Heart left ventricle (tissue), 13 donors: ENCODE results near the gene GIT2.

Experiments used
- CTCF ChIP-seq, 12 donors: fragments of 200-600 bp; sonication (generic) in 4 of 12; IDR thresholded peaks; one replicate each; pipeline versions ENCODE4 v1.5.0 to v1.8.0; 2018 to 2022; ENCODE audit warnings: antibody characterized with exemption in 12 of 12, mild to moderate bottlenecking in 5 of 12
- POLR2A ChIP-seq, 2 donors: fragments of 450-650 bp; IDR thresholded peaks; one replicate each; pipeline ENCODE4 v1.6.1; 2017; ENCODE audit warnings: antibody characterized with exemption in 2 of 2, mild to moderate bottlenecking in 2 of 2, moderate library complexity in 2 of 2
- donor health status: ischemic (EF 13 %, LVEDD 7.1; RV severe dilation, severe dysfunction).
- donor health status: DM: no; HTN: yes; CAD: no.
- donor health status: DM: no; HTN: no; CAD: no.
- donor health status: ischemic (EF 25% LVEDD 6.9; RV normal size, moderate dysfunction).
- donor health status: ischemic (EF 25% LVEDD 5.7; RV mildly dilated, moderate dysfunction).
- donor health status: ischemic (EF 35%, LVEDD 5.7; RV mildly dilated, moderate dysfunction).
- donor health status: nonischemic (EF 11% LVEDD 7.7; RV severe dilation, severe dysfunction).
- donor health status: DM: yes; HTN: yes; CAD: no.
- donor health status: PGD.
- donor health status: ischemic (EF 29% LVEDD 5.4; RV normal size, mild dysfunction).
- donor health status: nonischemic (EF 23%, LVEDD 6.1; RV moderate dilation, normal function).

DNA sequence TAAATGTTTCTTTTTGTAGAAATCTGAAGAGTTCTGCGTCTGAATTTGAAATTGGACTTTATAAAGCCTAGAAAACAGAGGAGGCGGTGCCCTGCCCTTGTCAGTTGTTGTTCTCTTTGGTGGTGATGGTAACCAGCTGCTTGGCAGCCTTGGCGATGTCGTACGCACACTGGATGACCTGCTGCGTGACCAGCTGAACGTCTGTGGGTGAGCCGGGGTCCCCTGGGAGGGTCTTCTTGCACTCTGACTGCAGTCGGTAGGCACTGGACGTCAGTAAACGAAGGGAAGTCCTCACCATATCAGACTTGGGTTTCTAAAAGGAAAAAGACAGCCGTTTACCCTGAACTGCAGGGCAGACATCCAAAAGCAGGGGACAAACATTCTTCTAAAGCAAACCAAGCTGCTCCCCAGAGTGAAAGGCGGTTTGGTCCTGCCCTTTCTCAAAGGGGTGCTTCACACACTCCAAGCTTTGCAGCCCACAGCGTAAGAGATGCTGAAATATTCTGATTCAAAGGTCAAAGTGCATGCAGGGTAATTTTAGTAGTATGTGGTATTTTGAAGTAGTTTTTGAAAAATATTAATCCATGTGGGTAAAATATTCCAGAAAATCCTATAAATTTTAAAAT lies 63.2 kb downstream of the GIT2 start:
- TF ChIP-seq CTCF (IDR thresholded peaks at IDR 0.05) (no peak), POLR2A (IDR thresholded peaks at IDR 0.05) (no peak)
